T-helper 1 cell (primary cell): ENCODE results near the gene FAM53B.

ENCODE experiments used
- DNase-seq, 5 donors: peaks; one replicate each; pipeline ENCODE4 v3.0.0-alpha.2; 2012 to 2020

FAM53B gene

GRCh38 chr10:124696446-124697392, 47.5 kb downstream of the FAM53B start:
- DNase-seq: peak in 1 of 5 donors; percentile 71

- no peak for DNase-seq
Measured at GRCh38 chr10:124695259-124695658, 48.9 kb downstream of the FAM53B start.

GRCh38 chr10:124694481-124695220, 49.5 kb downstream of the FAM53B start:
- no peak for DNase-seq

- no peak for DNase-seq
Measured at GRCh38 chr10:124693801-124694416, 50.3 kb downstream of the FAM53B start.

GRCh38 chr10:124693396-124693795, 50.8 kb downstream of the FAM53B start:
- DNase-seq: no peak

- no peak for DNase-seq
Measured at GRCh38 chr10:124692100-124692446, 52.1 kb downstream of the FAM53B start.

GRCh38 chr10:124691421-124692099, 52.6 kb downstream of the FAM53B start:
- DNase-seq: no peak

GRCh38 chr10:124691002-124691401, 53.2 kb downstream of the FAM53B start:
- no peak for DNase-seq

- no peak for DNase-seq
Measured at GRCh38 chr10:124689911-124690498, 54.2 kb downstream of the FAM53B start.

- DNase-seq: peak in 1 of 5 donors; percentile 95
Measured at GRCh38 chr10:124688889-124689670, 55.1 kb downstream of the FAM53B start.

GRCh38 chr10:124688386-124688785, 55.8 kb downstream of the FAM53B start:
- peak in 1 of 5 donors; percentile 33 for DNase-seq

GRCh38 chr10:124686707-124687376, 57.3 kb downstream of the FAM53B start:
- no peak for DNase-seq

GRCh38 chr10:124685261-124685660, 58.9 kb downstream of the FAM53B start:
- no peak for DNase-seq

- DNase-seq: no peak
Measured at GRCh38 chr10:124683814-124684213, 60.4 kb downstream of the FAM53B start.

GRCh38 chr10:124681626-124682552, 62.3 kb downstream of the FAM53B start:
- no peak for DNase-seq

GRCh38 chr10:124681091-124681490, 63.1 kb downstream of the FAM53B start:
- DNase-seq: no peak

- no peak for DNase-seq
Measured at GRCh38 chr10:124680675-124681074, 63.5 kb downstream of the FAM53B start.

GRCh38 chr10:124679401-124679800, 64.8 kb downstream of the FAM53B start:
- no peak for DNase-seq

- DNase-seq: peak in 3 of 5 donors; percentile 41 to 71 (median 41)
Measured at GRCh38 chr10:124678557-124679240, 65.5 kb downstream of the FAM53B start.
